ENCODE measurements around the gene SH3GLB1. TPM values are rescaled to one million over a fixed set of nuclear protein-coding genes. Genes with fewer than 3 reads are reported as not detected.

SH3GLB1 gene
- total RNA-seq, 1 experiment from 2014 or later, result 36.6 TPM

DNA sequence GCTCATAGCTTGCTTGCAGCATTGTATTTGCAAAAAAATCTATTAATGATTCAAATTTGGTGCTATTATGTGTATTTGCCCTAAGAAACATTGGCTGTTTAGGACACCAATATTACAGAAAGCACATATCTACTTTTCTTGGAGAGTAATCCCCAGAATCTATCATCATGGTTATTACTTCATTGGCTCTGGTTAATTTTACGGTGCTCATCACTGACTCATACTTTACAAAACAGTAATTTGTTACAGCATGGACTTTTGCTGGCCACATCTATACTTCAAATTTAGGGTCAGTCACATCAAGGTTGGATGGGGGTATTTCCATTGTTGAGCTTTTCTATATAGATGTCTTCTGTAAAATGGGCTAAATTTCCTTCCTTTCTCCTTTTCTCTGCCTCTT lies 45.7 kb downstream of the SH3GLB1 start:
- no peak overlapping the region for H4K91ac ChIP-seq (ENCODE audit: insufficient read length, low read depth, low read length)
- H3K56ac ChIP-seq (ENCODE audit: insufficient read length, low read depth, low read length), result no peak overlapping the region
- H3K14ac ChIP-seq (ENCODE audit: insufficient read depth, low read length), result no peak overlapping the region
- Mint-ChIP-seq H3K4me3 (no peak overlapping the region), H3K27ac (no peak overlapping the region; a peak in 1 of 7 replicates), H3K9me3 (no peaks in the 10 kb centered on the region), H3K4me1 (peaks cover 22 to 25% of the 10 kb centered on the region in 2 experiments), H3K36me3 (ENCODE audit: insufficient read depth in 1 of 3, low read depth in 3 of 3) (peaks cover 0 to 4% (median 0%) of the 10 kb centered on the region in 3 experiments; a peak in 4 of 7 replicates), H3K27me3 (ENCODE audit: low read depth) (no peaks in the 10 kb centered on the region)
- no peak overlapping the region for H2BK15ac ChIP-seq (ENCODE audit: low read depth, low read length)
- no peak overlapping the region for H2BK5ac ChIP-seq (ENCODE audit: insufficient read length, low read length)
- H3K23ac ChIP-seq (ENCODE audit: insufficient read length, low read depth, low read length), result no peak overlapping the region
- H3K79me2 ChIP-seq (ENCODE audit: insufficient read depth, low read length), result no peaks in the 10 kb centered on the region
- H2BK20ac ChIP-seq (ENCODE audit: low read depth, low read length, poor library complexity, severe bottlenecking), result no peak overlapping the region
- H4K5ac ChIP-seq (ENCODE audit: insufficient read length, low read depth, low read length), result no peak overlapping the region
- TF ChIP-seq, protein P1, sequence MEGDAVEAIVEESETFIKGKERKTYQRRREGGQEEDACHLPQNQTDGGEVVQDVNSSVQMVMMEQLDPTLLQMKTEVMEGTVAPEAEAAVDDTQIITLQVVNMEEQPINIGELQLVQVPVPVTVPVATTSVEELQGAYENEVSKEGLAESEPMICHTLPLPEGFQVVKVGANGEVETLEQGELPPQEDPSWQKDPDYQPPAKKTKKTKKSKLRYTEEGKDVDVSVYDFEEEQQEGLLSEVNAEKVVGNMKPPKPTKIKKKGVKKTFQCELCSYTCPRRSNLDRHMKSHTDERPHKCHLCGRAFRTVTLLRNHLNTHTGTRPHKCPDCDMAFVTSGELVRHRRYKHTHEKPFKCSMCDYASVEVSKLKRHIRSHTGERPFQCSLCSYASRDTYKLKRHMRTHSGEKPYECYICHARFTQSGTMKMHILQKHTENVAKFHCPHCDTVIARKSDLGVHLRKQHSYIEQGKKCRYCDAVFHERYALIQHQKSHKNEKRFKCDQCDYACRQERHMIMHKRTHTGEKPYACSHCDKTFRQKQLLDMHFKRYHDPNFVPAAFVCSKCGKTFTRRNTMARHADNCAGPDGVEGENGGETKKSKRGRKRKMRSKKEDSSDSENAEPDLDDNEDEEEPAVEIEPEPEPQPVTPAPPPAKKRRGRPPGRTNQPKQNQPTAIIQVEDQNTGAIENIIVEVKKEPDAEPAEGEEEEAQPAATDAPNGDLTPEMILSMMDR (conservative IDR thresholded peaks at IDR 0.05), result no peak
- no peak overlapping the region for H2BK12ac ChIP-seq (ENCODE audit: insufficient read length, low read depth, low read length)
- no peak overlapping the region for H3K4me2 ChIP-seq (ENCODE audit: insufficient read depth, insufficient read length, low read length)
- no peak overlapping the region for H2AK5ac ChIP-seq (ENCODE audit: insufficient read length, low read length)
- no peaks in the 10 kb centered on the region for H4K20me1 ChIP-seq (ENCODE audit: control insufficient read depth, insufficient read depth, insufficient read length)
- H3K4me1 ChIP-seq (ENCODE audit: insufficient read depth, low read length), result peaks cover 5% of the 10 kb centered on the region; the same call in 1 of the 2 replicates
- H3K9ac ChIP-seq (ENCODE audit: extremely low read depth, insufficient read length, low read length), result no peak overlapping the region
- DNase-seq, result no peak
- H3K18ac ChIP-seq (ENCODE audit: insufficient read length, low read depth, low read length), result no peak overlapping the region
- no peaks in the 10 kb centered on the region for H3K27me3 ChIP-seq (ENCODE audit: insufficient read depth, low read length)
- no CpG with 5 or more reads among the region's 1 CpG for WGBS (ENCODE audit: extremely low coverage, insufficient read length, low lambda C conversion rate)
- H3K27ac ChIP-seq (ENCODE audit: insufficient read length, low read depth, low read length), result no peak overlapping the region
- H2AFZ ChIP-seq (ENCODE audit: low read length), result no peak overlapping the region
- no peak overlapping the region for H3K4ac ChIP-seq (ENCODE audit: low read depth, low read length)
- H3K79me1 ChIP-seq (ENCODE audit: insufficient read depth, low read depth, low read length, poor library complexity, severe bottlenecking), result no peaks in the 10 kb centered on the region
- no peak overlapping the region for H4K8ac ChIP-seq (replicated peaks; ENCODE audit: insufficient read length, low read depth, low read length)
- H3K23me2 ChIP-seq (ENCODE audit: insufficient read length, low read depth, low read length, poor library complexity, severe bottlenecking), result no peaks in the 10 kb centered on the region
- no peak overlapping the region for H2BK120ac ChIP-seq (ENCODE audit: low read depth, low read length, poor library complexity, severe bottlenecking)
- no peaks in the 10 kb centered on the region for H3K9me3 ChIP-seq (ENCODE audit: control insufficient read depth, low read depth, low read length)
- no peak overlapping the region for H3T11ph ChIP-seq (ENCODE audit: low read length)

Data from H9 (cell line).